ENCODE results near the gene IL1RAP.

The IL1RAP gene

GRCh38 chr3:190543671-190544070 lies 29.8 kb downstream of the IL1RAP start:
- DNase-seq, result no peak

- DNase-seq, result no peak
Measured at GRCh38 chr3:190545191-190545590, 31.3 kb downstream of the IL1RAP start.

GRCh38 chr3:190546881-190547510 lies 33.1 kb downstream of the IL1RAP start:
- DNase-seq, result no peak

GRCh38 chr3:190548031-190548656 lies 34.3 kb downstream of the IL1RAP start:
- no peak for DNase-seq

GRCh38 chr3:190552021-190552420 lies 38.1 kb downstream of the IL1RAP start:
- DNase-seq, result no peak

GRCh38 chr3:190552969-190553759 lies 39.3 kb downstream of the IL1RAP start:
- DNase-seq, result peak; percentile 5

- DNase-seq, result no peak
Measured at GRCh38 chr3:190554197-190554596, 40.3 kb downstream of the IL1RAP start.

- DNase-seq, result no peak
Measured at GRCh38 chr3:190556351-190556750, 42.5 kb downstream of the IL1RAP start.

- no peak for DNase-seq
Measured at GRCh38 chr3:190557296-190557695, 43.4 kb downstream of the IL1RAP start.

GRCh38 chr3:190558316-190558715 lies 44.4 kb downstream of the IL1RAP start:
- DNase-seq, result no peak

- no peak for DNase-seq
Measured at GRCh38 chr3:190558796-190559195, 44.9 kb downstream of the IL1RAP start.

GRCh38 chr3:190560013-190560895 lies 46.4 kb downstream of the IL1RAP start:
- no peak for DNase-seq

- DNase-seq, result no peak
Measured at GRCh38 chr3:190562866-190563510, 49.1 kb downstream of the IL1RAP start.

- no peak for DNase-seq
Measured at GRCh38 chr3:190564175-190564574, 50.3 kb downstream of the IL1RAP start.

- DNase-seq, result no peak
Measured at GRCh38 chr3:190566043-190566933, 52.4 kb downstream of the IL1RAP start.

GRCh38 chr3:190568036-190568435 lies 54.2 kb downstream of the IL1RAP start:
- DNase-seq, result no peak

GRCh38 chr3:190574473-190574872 lies 60.6 kb downstream of the IL1RAP start:
- DNase-seq, result no peak

GRCh38 chr3:190575437-190576185 lies 61.7 kb downstream of the IL1RAP start:
- no peak for DNase-seq

GRCh38 chr3:190577225-190577624 lies 63.3 kb downstream of the IL1RAP start:
- no peak for DNase-seq

GRCh38 chr3:190579514-190580137 lies 65.7 kb downstream of the IL1RAP start:
- no peak for DNase-seq
